Thyroid gland (tissue), 4 donors: ENCODE results near the gene CLCNKA.

Experiments
- POLR2A ChIP-seq, 2 donors: fragments of 450-650 bp; IDR thresholded peaks; one replicate each; pipeline ENCODE4 v1.6.1; 2017; ENCODE audit warnings: antibody characterized with exemption in 2 of 2, mild to moderate bottlenecking in 2 of 2, moderate library complexity in 1 of 2
- TF ChIP-seq, protein P1 (sequence below), 6 experiments: fragments of 200-600 bp in 3 of 6; fragments of 450-650 bp in 3 of 6; sonication (generic) in 3 of 6; IDR thresholded peaks; one replicate each; pipeline ENCODE4 v1.5.1; 2016 to 2019; ENCODE audit warnings: antibody characterized with exemption in 6 of 6, mild to moderate bottlenecking in 2 of 6, inconsistent platforms in 1 of 6, moderate library complexity in 1 of 6

DNA sequence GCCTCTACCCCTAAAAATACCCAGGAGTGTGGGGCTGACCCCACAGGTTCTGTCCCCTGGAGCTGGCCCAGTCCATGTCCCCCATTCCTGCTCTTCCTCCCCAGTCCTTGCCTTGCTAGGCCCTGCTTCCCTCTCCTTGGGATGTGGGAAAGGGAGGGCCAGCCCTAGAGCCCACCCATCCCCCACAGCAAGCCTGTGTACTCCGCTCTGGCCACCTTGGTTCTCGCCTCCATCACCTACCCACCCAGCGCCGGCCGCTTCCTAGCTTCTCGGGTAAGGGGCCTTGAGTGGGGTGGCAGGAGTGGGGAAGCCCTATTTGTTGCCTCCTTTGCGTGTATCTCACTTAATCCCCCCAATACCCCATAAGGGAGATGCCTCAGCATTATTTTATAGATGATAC lies 28.5 kb downstream of the CLCNKA start:
- TF ChIP-seq, protein P1, sequence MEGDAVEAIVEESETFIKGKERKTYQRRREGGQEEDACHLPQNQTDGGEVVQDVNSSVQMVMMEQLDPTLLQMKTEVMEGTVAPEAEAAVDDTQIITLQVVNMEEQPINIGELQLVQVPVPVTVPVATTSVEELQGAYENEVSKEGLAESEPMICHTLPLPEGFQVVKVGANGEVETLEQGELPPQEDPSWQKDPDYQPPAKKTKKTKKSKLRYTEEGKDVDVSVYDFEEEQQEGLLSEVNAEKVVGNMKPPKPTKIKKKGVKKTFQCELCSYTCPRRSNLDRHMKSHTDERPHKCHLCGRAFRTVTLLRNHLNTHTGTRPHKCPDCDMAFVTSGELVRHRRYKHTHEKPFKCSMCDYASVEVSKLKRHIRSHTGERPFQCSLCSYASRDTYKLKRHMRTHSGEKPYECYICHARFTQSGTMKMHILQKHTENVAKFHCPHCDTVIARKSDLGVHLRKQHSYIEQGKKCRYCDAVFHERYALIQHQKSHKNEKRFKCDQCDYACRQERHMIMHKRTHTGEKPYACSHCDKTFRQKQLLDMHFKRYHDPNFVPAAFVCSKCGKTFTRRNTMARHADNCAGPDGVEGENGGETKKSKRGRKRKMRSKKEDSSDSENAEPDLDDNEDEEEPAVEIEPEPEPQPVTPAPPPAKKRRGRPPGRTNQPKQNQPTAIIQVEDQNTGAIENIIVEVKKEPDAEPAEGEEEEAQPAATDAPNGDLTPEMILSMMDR (IDR thresholded peaks at IDR 0.05): no peak
- no peak for TF ChIP-seq POLR2A (IDR thresholded peaks at IDR 0.05)
